Glomerular endothelial cell (primary cell): Measurements from ENCODE around the gene SPEM3. TPM values are rescaled to one million over a fixed set of nuclear protein-coding genes. Genes with fewer than 3 reads are reported as not detected.
"Not testable (repeated sequence)": the region's sequence is repeated elsewhere in the genome, so short reads cannot be mapped to it uniquely, and the experiment has no call there.

Source experiments
- DNase-seq: peaks from one replicate; pipeline ENCODE4 v3.0.0-alpha.2; 2011; ENCODE audit warnings: low read depth, low spot score; ENCODE audit errors: extremely low read depth
- total RNA-seq: library from RNA; depleted of rRNA; stranded (reverse); fragments of >200 nt; gene quantifications from 2 replicates; pipeline ENCODE4 v1.2.3, GENCODE V29; 2015

SPEM3 gene
- total RNA-seq, 1 donor from 2014 or later = not detected

DNA sequence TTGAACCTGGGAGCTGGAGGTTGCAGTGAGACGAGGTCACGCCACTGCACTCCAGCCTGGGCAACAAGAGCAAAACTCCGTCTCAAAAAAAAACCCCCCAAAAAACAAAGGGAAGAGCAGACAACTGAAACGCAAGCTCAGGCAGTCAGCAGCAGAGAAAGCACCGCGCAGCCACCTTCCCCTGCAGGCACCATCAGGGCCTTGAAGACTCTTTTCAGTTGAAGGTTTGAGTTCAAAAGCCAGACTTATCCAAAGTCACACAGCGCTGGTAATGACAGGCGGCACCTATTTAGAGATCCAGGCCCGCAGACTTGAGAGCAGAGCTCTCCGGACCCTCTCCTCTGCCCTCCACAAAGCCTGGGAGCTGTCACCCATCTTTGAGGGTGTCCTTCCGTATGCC is 39.6 kb downstream of the SPEM3 start:
- no peak for DNase-seq

DNA sequence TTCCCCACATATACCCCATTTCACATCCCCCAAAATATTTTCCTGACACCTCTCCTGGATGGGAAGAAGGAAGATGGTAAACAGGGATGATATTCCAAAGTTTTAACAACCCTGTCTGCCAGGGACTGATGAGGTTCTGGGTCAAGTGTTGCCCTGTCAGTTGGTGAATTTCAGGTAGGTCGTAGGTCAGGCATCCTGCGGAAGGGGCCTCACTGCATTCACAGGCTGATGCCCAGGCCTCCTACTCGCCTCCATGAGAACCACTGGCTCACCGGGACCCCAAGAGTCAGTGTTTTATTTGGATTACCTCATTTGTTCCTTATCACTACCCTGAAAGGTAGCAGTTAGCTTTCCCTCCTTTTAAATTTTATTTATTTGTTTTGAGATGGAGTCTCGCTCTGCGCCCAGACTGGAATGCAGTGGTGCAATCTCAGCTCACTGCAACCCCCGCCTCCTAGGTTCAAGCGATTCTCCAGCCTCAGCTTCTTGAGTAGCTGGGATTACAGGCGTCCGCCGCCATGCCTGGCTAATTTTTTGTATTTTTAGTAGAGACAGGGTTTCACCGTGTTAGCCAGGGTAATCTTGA is 40.2 kb downstream of the SPEM3 start:
- no peak for DNase-seq

DNA sequence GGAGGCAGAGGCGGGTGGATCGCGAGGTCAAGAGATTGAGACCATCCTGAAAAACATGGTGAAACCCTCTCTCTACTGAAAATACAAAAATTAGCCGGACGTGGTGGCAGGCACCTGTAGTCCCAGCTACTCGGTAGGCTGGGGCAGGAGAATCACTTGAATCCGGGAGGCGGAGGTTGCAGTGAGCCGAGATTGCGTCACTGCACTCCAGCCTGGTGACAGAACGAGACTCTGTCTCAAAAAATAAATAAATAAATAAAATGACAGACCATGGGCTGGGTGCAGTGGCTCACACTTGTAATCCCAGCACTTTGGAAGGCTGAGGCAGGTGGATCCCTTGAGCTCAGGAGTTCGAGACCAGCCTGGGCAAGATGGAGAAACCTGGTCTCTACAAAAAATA is 41.2 kb downstream of the SPEM3 start:
- DNase-seq = not testable (repeated sequence)

DNA sequence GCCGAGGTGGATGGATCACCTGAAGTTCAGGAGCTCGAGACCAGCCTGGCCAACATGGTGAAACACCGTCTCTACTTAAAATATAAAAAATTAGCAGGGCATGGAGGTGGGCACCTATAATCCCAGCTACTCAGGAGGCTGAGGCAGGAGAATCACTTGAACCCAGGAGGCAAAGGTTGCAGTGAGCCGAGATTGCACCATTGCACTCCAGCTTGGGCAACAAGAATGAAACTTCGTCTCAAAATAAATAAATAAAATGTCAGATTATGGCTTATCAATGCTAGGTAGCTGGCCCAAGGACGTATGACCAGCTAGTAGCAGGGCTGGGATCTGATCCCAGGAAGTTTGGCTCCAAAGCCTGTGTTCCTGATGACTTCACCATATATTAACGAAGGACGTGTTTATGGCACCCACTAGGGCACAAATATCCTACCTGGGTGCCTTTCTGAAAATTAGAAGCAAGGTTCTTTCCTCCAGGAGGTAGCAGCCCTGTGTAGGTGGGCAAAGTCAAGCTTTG is 41.9 kb downstream of the SPEM3 start:
- not testable (repeated sequence) for DNase-seq

DNA sequence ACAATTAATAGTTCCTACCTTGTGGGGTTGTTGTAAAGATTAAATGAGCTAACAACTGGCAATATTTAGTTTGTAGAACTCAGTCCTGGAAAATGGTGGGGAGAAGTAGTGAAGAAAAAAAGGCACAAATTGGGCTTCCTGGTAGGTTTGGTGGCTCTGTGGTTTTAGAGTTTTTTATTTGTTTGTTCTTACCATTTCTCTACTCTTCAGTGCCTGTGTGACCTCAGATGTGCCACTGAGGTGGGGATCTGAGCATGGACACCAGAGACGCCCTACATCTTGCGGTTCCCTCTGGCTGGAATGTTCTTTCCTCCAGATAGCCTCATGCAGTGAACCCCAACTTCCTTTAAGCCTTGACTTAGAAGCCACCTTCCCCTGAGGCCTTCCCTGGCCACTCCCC is 43.1 kb downstream of the SPEM3 start:
- DNase-seq = no peak

DNA sequence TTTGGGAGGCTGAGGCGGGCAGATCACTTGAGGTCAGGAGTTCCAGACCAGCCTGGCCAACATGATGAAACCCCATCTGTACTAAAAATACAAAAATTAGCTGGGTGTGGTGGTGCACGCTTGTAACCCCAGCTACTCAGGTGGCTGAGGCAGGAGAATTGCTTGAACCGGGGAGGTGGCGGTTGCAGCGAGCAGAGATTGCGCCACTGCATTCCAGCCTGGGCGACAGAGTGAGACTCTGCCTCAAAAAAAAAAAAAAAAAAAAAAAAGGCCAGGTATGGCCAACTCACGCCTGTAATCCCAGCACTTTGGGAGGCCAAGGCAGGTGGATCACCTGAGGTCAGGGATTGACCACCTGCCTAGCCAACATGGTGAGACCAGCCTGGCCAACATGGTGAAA is 46.1 kb downstream of the SPEM3 start:
- DNase-seq = not testable (repeated sequence)

DNA sequence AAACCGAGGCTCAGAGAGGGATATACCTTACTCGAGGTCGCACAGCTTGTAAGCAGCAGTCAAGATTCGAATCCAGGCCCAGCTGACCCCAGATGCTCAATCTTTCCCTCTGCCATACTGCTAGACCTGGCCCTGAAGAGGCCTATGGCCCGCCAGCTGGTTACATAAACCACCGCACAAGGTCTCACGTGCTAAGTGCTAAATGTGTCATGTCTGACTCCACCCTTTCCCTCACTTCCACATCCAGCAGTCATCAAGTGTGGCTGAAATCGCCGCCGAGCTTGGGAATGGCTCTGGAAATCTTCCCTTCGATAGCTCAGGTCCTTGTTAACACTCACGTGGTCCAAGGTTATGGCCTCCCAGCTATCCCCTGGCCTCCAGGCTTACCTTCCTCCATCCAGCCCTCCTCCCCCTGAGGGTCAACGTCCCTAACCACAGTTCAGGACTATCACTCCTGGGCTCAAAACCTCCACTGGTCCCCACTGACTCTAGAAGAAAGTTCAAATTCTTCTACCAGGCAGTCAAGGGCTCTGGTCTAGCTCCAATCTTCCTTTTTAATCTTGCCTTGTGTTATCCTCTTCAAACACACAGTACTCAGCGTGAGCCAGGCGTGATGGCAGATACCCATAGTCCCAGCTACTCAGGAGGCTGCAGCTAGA is 47.2 kb downstream of the SPEM3 start:
- no peak for DNase-seq

DNA sequence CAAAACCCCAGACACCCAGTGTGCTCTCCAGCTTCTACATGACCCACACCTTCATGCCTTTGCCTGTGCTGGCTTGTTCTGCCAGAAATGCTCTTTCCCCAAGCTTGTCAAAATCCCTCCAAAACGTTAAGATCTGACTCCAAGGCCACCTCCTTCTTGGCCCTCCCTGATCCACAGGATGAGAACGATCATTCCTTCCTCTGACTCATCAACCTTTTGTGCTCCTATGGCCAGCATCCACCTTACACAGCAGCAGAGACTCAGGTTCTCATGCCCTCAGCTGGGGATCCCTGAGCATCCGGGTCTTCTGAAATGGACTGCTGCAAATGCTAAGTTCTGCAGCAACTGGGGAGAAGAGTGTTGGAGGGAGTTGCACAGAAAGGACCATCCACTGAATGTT is 47.8 kb downstream of the SPEM3 start:
- DNase-seq = no peak

DNA sequence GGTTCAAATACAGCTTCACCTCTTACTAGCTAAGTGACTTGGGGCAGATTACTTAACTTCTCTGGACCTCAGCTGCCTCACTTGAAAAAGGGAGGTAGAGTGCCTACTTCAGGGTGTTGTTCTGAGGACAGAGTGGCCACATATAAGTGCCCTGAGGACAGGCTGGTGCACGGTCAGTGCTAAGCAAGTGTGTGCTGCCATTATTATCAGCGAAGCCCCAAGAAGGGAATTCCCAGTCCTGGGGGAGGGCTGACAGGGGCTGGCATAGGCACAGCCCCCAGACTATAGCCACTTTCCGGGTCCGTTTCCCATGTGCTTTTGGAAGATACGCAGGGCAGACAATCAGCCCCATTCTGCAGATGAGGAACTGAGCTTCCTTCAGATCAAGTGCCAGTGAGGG is 48.3 kb downstream of the SPEM3 start:
- DNase-seq = no peak

DNA sequence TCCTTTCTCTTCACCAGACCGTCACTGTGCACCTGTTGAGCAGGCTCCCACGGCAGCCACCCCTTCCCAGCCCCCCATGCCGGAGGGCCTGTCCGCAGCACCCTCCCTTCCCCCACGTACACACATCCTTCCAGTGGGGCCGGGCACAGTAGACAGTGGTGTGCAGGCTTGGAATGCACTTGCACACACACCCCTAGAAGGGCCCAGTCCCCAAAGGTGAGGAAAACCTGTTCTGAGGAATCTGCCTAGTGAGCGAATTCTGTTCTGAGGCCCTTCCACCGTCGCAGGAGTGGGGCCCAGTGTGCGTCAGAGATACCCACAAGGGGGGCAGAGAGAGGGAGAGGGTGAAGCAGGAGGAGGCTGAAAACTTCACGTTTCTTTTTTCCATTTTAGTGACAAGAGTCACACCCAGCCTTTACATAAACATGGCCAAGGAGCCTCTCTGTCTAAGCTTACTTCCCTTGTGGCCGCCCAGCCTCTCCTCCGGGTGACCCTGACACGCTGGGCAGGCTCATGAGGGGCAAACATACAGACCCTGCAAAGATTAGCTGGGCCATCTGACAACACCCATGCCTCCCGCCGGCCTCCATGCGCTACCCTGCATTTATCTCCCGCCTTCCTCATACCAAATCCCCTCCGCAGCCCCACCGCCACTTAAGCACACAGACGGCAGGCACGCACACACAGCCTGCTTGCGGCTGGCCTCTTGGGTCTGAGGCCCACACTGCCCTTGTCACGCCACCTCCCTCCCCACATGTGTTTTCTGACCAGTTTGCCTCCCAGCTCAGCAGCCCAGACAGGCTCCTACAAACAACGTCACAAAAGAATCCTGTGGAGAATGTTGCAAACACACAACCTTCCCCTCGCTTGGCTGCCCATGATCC is 49.0 kb downstream of the SPEM3 start:
- no peak for DNase-seq

DNA sequence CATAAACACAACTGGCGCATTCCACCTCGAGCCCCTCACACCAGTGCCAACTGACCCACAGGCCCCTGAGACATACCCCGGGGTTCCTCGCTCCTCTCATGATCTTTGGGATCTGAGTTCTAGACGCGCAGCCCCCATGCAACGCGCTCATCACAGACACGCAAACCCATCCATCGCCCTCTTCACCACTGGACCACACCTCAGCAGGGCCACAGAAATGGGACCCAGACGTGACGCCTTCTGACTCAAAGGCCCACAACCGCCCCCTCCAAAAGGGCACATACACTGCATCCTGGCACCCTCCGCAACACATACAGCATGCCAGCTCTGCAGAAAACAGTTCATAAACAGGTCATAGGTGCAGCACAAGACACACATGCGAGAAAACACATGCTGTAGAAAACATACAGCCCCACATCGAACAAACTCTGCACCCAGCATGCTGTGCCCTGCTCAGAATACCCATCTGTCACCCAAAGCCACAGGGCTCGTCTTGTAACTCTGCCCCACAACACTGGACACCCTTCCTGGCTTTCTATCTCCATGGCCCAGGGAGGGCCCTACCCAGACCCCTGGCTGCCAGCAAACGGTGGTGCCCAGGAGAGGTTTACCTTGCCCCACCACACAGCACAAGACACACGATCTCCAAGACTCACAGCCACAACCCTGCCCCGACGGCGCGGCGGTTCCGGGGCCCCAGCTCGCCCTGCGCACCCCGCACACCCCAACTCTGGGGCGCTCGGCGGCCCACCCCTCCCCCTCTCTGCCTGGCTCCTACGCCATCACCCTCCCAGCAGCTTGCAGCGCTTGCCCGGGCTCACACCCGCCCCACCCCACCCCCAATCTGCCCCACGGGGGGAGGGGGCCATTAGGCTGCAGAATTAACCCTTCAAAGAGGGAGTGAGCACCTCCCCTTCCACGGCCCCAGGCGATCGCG is 49.9 kb downstream of the SPEM3 start:
- DNase-seq = no peak

DNA sequence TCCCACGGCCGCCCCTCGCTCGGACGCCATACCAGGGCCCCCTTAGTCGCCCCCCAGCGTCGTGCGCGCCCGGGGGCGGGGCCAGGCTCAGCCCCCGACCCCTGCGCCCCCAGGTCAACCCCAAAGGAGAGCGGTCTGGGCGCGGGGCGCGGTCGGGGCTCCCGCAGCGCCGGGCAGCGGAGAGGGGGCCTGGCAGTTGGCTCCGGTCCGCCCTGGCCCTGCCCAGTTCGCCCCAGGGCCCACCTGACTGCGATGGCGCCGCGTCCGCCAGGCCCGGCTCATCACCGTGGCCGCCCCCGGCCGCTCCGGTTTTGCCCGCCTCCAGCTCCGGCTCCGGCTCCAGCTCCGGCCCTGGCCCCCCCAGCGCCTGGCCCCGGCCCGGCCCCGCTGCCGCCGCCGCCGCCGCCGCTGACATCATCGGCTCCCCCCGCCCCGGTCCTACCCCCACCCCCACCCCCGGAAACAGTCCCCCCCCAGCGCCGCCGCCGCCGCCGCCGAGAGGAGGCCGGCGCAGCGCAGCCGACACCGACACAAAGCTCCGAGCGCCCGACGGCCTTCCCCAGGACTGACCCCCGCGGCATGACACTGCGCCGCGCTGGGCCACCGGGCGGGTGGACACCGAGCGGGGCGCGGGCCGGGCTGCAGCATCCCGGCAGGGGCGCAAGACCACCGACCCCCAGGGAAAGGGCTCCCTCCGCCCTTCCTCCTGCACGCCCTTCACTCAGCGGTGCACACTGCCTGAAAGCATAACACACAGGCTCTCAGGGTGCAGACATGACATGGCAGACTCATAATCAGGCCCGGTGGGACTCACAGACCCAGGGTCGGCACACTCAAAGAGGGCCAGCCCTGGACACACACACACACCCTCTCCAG is 50.8 kb downstream of the SPEM3 start, which contains the start of gene ZBTB4:
Gene ZBTB4 (minus strand): TSS at position 419 of the 876 bp plus-strand sequence. CDS start 12,830 bp downstream, outside the sequence.
- DNase-seq = no peak

DNA sequence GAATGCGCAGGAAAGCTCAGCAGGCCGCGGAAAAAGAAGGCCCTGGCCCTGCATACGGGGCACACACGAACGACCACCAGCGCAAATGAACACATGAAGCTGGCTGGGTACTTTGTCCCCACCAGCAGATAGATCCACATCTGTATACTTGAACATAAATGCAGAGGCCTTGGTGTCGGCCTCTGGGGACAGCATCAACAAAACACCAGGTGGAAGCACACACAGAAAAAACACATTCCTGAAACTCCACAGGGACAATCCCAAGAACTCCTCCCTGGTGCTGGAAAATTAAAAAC is 51.4 kb downstream of the SPEM3 start:
- DNase-seq = no peak

DNA sequence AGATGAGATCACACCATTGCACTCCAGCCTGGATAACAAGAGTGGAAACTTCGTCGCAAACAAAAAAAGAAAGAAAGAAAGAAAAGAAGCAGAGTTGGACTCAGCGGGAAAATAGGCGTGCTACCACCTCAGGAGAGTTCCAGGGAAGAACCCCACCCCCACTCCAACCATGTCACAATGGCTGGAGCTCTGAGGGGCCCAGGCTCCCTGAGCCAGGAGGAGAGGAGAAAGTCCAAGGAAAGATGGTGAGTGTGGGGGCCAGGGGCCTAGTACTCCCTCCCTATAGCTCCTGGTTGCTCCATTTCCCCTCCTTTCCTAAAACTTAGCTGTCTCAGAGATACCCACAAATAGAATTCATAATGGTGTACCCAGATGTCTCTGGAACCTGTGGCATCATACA is 52.6 kb downstream of the SPEM3 start, which contains the start of gene SLC35G6:
Gene SLC35G6 (plus strand): TSS at position 172 of the 400 bp plus-strand sequence. CDS start 71 bp downstream, at position 243.
- not testable (repeated sequence) for DNase-seq

DNA sequence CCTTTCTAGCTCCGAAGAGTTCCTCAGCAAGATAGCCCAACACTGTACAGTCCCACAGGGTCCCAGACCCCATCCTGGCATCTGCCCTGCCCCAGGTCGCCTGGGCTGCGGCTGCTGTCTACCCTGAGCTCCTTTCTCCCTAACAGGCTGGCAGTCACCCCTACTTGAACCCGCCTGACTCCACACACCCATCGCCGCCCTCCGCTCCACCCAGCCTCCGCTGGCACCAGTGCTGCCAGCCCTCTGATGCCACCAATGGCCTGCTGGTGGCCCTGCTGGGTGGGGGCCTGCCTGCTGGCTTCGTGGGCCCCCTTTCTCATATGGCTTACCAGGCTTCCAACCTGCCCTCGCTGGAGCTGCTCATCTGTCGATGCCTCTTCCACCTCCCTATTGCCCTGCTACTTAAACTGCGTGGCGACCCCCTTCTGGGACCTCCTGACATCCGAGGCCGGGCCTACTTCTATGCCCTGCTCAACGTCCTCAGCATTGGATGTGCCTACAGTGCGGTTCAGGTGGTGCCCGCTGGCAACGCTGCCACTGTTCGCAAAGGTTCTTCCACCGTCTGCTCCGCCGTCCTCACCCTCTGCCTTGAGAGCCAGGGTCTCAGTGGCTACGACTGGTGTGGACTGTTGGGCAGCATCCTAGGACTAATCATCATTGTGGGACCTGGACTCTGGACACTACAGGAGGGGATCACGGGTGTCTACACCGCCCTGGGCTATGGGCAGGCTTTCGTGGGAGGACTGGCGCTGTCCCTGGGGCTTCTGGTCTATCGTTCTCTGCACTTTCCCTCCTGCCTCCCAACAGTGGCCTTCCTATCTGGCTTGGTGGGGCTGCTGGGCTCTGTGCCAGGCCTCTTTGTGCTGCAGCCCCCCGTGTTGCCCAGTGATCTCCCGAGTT is 53.4 kb downstream of the SPEM3 start:
- not testable (repeated sequence) for DNase-seq
